ENCODE results near the gene ZNF326. TPM values are rescaled to one million over a fixed set of nuclear protein-coding genes. Genes with fewer than 3 reads are reported as not detected.

Gene ZNF326
- total RNA-seq, 4 donors from 2014 or later: 19.9 to 32.8 (median 24.0) TPM

- no peak for TF ChIP-seq CTCF (IDR thresholded peaks at IDR 0.05; ENCODE audit: low read depth)
These were observed 23.3 kb upstream of the ZNF326 start for GRCh38 chr1:89971600-89971999.

DNA sequence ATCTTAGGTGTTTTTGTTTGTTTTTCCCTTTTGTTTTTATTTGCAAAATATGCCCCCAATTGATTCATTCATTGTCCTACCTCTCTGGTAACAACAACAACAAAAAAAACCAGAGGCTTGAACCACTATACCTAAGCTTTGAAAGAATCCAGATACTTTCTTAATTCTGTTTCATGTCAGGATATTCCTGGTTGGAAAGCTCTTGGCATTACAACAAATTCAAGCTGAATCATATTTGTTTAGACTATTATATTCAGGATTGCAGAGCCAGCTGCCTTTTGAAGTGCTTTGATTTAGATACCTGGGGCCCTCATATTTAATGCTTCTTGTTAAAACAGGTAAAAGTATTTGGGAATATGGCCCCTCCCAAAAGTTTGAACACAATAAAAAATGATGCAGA lies 22.9 kb upstream of the ZNF326 start:
- no peak for TF ChIP-seq CTCF (IDR thresholded peaks at IDR 0.05; ENCODE audit: low read depth)

GRCh38 chr1:89973471-89974127 lies 21.3 kb upstream of the ZNF326 start:
- TF ChIP-seq CTCF (IDR thresholded peaks at IDR 0.05; ENCODE audit: low read depth): no peak

GRCh38 chr1:89974256-89974655 lies 20.7 kb upstream of the ZNF326 start:
- TF ChIP-seq CTCF (IDR thresholded peaks at IDR 0.05; ENCODE audit: low read depth): no peak

GRCh38 chr1:89974696-89975470 lies 20.0 kb upstream of the ZNF326 start:
- no peak for TF ChIP-seq CTCF (IDR thresholded peaks at IDR 0.05; ENCODE audit: low read depth)

- TF ChIP-seq CTCF (IDR thresholded peaks at IDR 0.05; ENCODE audit: low read depth): no peak
These were observed 19.3 kb upstream of the ZNF326 start for GRCh38 chr1:89975540-89976125.

GRCh38 chr1:89978755-89979154 lies 16.2 kb upstream of the ZNF326 start:
- TF ChIP-seq CTCF (IDR thresholded peaks at IDR 0.05; ENCODE audit: low read depth): no peak
